ENCODE measurements around the gene KIF26B.

- TF ChIP-seq CTCF (IDR thresholded peaks at IDR 0.05) = no peak
- no peak for TF ChIP-seq EP300 (IDR thresholded peaks at IDR 0.05)
- no peak for TF ChIP-seq POLR2A (IDR thresholded peaks at IDR 0.05)
- TF ChIP-seq POLR2AphosphoS5 (IDR thresholded peaks at IDR 0.05) = no peak
Measured at GRCh38 chr1:245552331-245552730, 397.5 kb downstream of the KIF26B start.

Data from suprapubic skin (tissue), 4 donors.